Common myeloid progenitor, CD34-positive (primary cell): ENCODE measurements around the gene MRPL27.

Experiments used
- CTCF ChIA-PET: fragments of 350-600 bp; sonication (Branson Sonifier 250); formaldehyde crosslinking; loops from one replicate; lab custom pipeline; 2021; ENCODE audit warnings: antibody characterized with exemption; lab: Charles Lee
- POLR2A ChIA-PET: fragments of 350-600 bp; sonication (Branson Sonifier 250); formaldehyde crosslinking; loops from one replicate; lab custom pipeline; 2021; ENCODE audit warnings: antibody characterized with exemption; lab: Charles Lee
- DNase-seq, 3 donors: peaks; one replicate each; pipeline versions ENCODE4 v3.0.0 to v3.0.0-alpha.2; 2013
- H3K27ac ChIP-seq, 2 experiments: 1 replicate in 1 of 2; 2 replicates in 1 of 2; pipeline ENCODE4 v1.7.0; 2013; ENCODE audit warnings: inconsistent platforms in 2 of 2, low read length in 2 of 2, mild to moderate bottlenecking in 2 of 2, low read depth in 1 of 2, moderate library complexity in 1 of 2; ENCODE audit not compliant: severe bottlenecking in 2 of 2, insufficient read depth in 1 of 2, poor library complexity in 1 of 2
- H3K27me3 ChIP-seq, 5 experiments: replicated peaks in 2 of 5; 1 replicate in 3 of 5; 2 replicates in 2 of 5; pipeline versions ENCODE4 v1.6.1 to v1.7.0; 2013; ENCODE audit warnings: low read length in 4 of 5, mild to moderate bottlenecking in 2 of 5, moderate library complexity in 2 of 5, inconsistent platforms in 1 of 5; ENCODE audit not compliant: insufficient read depth in 5 of 5, control insufficient read depth in 4 of 5
- H3K36me3 ChIP-seq, 4 experiments: 1 replicate in 2 of 4; 2 replicates in 2 of 4; pipeline versions ENCODE4 v1.6.1 to v1.7.0; 2013; ENCODE audit warnings: low read length in 3 of 4, control low read depth in 1 of 4, mild to moderate bottlenecking in 1 of 4; ENCODE audit not compliant: control insufficient read depth in 4 of 4, insufficient read depth in 4 of 4
- H3K4me1 ChIP-seq, 4 experiments: 1 replicate in 3 of 4; 2 replicates in 1 of 4; pipeline versions ENCODE4 v1.6.1 to v1.7.1; 2013; ENCODE audit warnings: low read length in 3 of 4, mild to moderate bottlenecking in 3 of 4, control low read depth in 1 of 4, inconsistent platforms in 1 of 4, moderate library complexity in 1 of 4; ENCODE audit not compliant: control insufficient read depth in 4 of 4, insufficient read depth in 4 of 4; ENCODE audit errors: control extremely low read depth in 1 of 4
- H3K4me3 ChIP-seq, 7 experiments: 1 replicate in 4 of 7; 2 replicates in 3 of 7; pipeline versions ENCODE4 v1.5.1 to v1.7.0; 2013; ENCODE audit warnings: mild to moderate bottlenecking in 7 of 7, low read length in 6 of 7, moderate library complexity in 6 of 7, inconsistent platforms in 2 of 7, low read depth in 2 of 7, control low read depth in 1 of 7; ENCODE audit not compliant: insufficient read depth in 4 of 7, control insufficient read depth in 1 of 7; ENCODE audit errors: extremely low read depth in 1 of 7
- H3K9me3 ChIP-seq, 5 experiments: 1 replicate in 4 of 5; 2 replicates in 1 of 5; pipeline versions ENCODE4 v1.6.1 to v1.7.1; 2013; ENCODE audit warnings: low read length in 4 of 5, mild to moderate bottlenecking in 2 of 5, inconsistent platforms in 1 of 5, low read depth in 1 of 5, moderate library complexity in 1 of 5; ENCODE audit not compliant: control insufficient read depth in 4 of 5, insufficient read depth in 2 of 5; ENCODE audit errors: control extremely low read depth in 1 of 5
- WGBS: methylation state at CpG from one replicate; pipeline ENCODE4 v1.1.5; 2013; ENCODE audit not compliant: insufficient coverage; 5-methylcytosine and 5-hydroxymethylcytosine counted together

Gene MRPL27

GRCh38 chr17:50356892-50357510 is 16.0 kb downstream of the MRPL27 start:
- H3K4me3 ChIP-seq, result no peak overlapping the region
- DNase-seq, result no peak
- H3K4me1 ChIP-seq, result peaks cover 0 to under 1% (median 0%) of the 10 kb centered on the region in 4 experiments
- ChIA-PET CTCF (no interaction called here), POLR2A (no interaction called here)
- no peaks in the 10 kb centered on the region for H3K9me3 ChIP-seq
- peaks cover 14 to 86% (median 61%) of the 10 kb centered on the region in 4 experiments for H3K36me3 ChIP-seq
- WGBS, result 97% methylated on average over 9 of the region's 12 CpGs
- no peak overlapping the region for H3K27ac ChIP-seq
- H3K27me3 ChIP-seq, result no peaks in the 10 kb centered on the region

GRCh38 chr17:50356418-50356817 is 16.6 kb downstream of the MRPL27 start:
- no peak for DNase-seq
- Histone ChIP-seq H3K4me1 (no peaks in the 10 kb centered on the region), H3K9me3 (no peaks in the 10 kb centered on the region), H3K27ac (no peak overlapping the region), H3K4me3 (no peak overlapping the region), H3K27me3 (no peaks in the 10 kb centered on the region), H3K36me3 (peaks cover 14 to 87% (median 61%) of the 10 kb centered on the region in 4 experiments)
- WGBS, result 97% methylated on average over 11 of the region's 12 CpGs
- CTCF ChIA-PET, result interaction anchor here (1.4 kb wide), 1 partner anchor 25 kb away, joined by 4 read pairs; no protein-coding TSS in a partner anchor
- POLR2A ChIA-PET, result no interaction called here

GRCh38 chr17:50355701-50356341 is 17.2 kb downstream of the MRPL27 start:
- CTCF ChIA-PET, result interaction anchor here (0.6 to 1.4 kb wide), 2 partner anchors 26 to 42 kb away, joined by 3 to 4 read pairs; partner anchors contain the start of gene LRRC59
- WGBS, result 95% methylated on average over 15 of the region's 20 CpGs
- Histone ChIP-seq H3K4me1 (no peaks in the 10 kb centered on the region), H3K27me3 (no peaks in the 10 kb centered on the region), H3K27ac (no peak overlapping the region), H3K36me3 (peaks cover 13 to 81% (median 58%) of the 10 kb centered on the region in 4 experiments), H3K9me3 (no peaks in the 10 kb centered on the region), H3K4me3 (no peak overlapping the region)
- DNase-seq, result no peak
- POLR2A ChIA-PET, result no interaction called here

- CTCF ChIA-PET, result interaction anchor here (0.6 to 1.8 kb wide), 3 partner anchors 9 to 42 kb away, joined by 3 to 5 read pairs (median 4); partner anchors contain the start of genes LRRC59 and XYLT2
- 100% methylated on average over 1 of the region's 4 CpGs for WGBS
- POLR2A ChIA-PET, result no interaction called here
- Histone ChIP-seq H3K4me1 (no peaks in the 10 kb centered on the region), H3K27me3 (no peaks in the 10 kb centered on the region), H3K4me3 (no peak overlapping the region), H3K9me3 (no peaks in the 10 kb centered on the region), H3K36me3 (peaks cover 13 to 76% (median 54%) of the 10 kb centered on the region in 4 experiments), H3K27ac (no peak overlapping the region)
- no peak for DNase-seq
Measured at GRCh38 chr17:50355336-50355700, 17.7 kb downstream of the MRPL27 start.

GRCh38 chr17:50354776-50355175 is 18.2 kb downstream of the MRPL27 start:
- ChIA-PET POLR2A (no interaction called here), CTCF (interaction anchor here (1.4 to 1.8 kb wide), 3 partner anchors 8 to 14 kb away, joined by 3 to 5 read pairs (median 4); partner anchors contain the start of gene XYLT2)
- Histone ChIP-seq H3K27me3 (no peaks in the 10 kb centered on the region), H3K4me1 (no peaks in the 10 kb centered on the region), H3K27ac (no peak overlapping the region), H3K9me3 (no peaks in the 10 kb centered on the region), H3K36me3 (peaks cover 13 to 71% (median 50%) of the 10 kb centered on the region in 4 experiments), H3K4me3 (no peak overlapping the region)
- no peak for DNase-seq
- 98% methylated on average over 13 of the region's 13 CpGs for WGBS

GRCh38 chr17:50354198-50354597 is 18.8 kb downstream of the MRPL27 start:
- Histone ChIP-seq H3K27me3 (no peaks in the 10 kb centered on the region), H3K4me1 (no peaks in the 10 kb centered on the region), H3K4me3 (no peak overlapping the region), H3K9me3 (no peaks in the 10 kb centered on the region), H3K27ac (no peak overlapping the region), H3K36me3 (peaks cover 9 to 65% (median 46%) of the 10 kb centered on the region in 4 experiments)
- POLR2A ChIA-PET, result no interaction called here
- CTCF ChIA-PET, result interaction anchor here (1.4 to 1.8 kb wide), 3 partner anchors 8 to 15 kb away, joined by 3 to 5 read pairs (median 4); partner anchors contain the start of gene XYLT2
- WGBS, result 97% methylated on average over 14 of the region's 15 CpGs
- DNase-seq, result no peak
